ENCODE results near the gene TNKS1BP1. TPM values are rescaled to one million over a fixed set of nuclear protein-coding genes. Genes with fewer than 3 reads are reported as not detected.

TNKS1BP1 gene
- total and polyA plus RNA-seq, 2 of the 8 experiments (the other 6 are each of a cell fraction or from before 2014, with no cell fraction given): 50.0 to 122 TPM

DNA sequence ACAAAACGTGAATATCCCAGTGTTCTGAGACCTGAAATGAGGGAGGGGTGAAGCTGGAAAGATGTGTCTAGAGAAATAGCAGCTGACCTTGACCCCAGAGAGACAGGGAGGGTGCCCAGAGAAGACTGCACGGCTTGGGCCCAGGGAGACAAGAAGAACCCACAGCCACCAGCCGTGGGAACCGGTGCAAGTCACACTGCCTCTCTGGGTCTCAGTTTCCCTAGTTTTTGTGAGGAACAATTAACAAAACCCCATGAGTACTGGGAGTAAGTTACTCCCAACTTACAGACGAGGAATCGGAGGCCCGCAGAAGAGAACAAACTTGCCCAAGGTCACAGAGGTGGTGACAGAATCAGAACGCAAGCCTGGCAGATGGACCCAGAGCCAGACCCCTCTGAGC lies 19.2 kb downstream of the TNKS1BP1 start (continued):
- TF ChIP-seq, protein P1, sequence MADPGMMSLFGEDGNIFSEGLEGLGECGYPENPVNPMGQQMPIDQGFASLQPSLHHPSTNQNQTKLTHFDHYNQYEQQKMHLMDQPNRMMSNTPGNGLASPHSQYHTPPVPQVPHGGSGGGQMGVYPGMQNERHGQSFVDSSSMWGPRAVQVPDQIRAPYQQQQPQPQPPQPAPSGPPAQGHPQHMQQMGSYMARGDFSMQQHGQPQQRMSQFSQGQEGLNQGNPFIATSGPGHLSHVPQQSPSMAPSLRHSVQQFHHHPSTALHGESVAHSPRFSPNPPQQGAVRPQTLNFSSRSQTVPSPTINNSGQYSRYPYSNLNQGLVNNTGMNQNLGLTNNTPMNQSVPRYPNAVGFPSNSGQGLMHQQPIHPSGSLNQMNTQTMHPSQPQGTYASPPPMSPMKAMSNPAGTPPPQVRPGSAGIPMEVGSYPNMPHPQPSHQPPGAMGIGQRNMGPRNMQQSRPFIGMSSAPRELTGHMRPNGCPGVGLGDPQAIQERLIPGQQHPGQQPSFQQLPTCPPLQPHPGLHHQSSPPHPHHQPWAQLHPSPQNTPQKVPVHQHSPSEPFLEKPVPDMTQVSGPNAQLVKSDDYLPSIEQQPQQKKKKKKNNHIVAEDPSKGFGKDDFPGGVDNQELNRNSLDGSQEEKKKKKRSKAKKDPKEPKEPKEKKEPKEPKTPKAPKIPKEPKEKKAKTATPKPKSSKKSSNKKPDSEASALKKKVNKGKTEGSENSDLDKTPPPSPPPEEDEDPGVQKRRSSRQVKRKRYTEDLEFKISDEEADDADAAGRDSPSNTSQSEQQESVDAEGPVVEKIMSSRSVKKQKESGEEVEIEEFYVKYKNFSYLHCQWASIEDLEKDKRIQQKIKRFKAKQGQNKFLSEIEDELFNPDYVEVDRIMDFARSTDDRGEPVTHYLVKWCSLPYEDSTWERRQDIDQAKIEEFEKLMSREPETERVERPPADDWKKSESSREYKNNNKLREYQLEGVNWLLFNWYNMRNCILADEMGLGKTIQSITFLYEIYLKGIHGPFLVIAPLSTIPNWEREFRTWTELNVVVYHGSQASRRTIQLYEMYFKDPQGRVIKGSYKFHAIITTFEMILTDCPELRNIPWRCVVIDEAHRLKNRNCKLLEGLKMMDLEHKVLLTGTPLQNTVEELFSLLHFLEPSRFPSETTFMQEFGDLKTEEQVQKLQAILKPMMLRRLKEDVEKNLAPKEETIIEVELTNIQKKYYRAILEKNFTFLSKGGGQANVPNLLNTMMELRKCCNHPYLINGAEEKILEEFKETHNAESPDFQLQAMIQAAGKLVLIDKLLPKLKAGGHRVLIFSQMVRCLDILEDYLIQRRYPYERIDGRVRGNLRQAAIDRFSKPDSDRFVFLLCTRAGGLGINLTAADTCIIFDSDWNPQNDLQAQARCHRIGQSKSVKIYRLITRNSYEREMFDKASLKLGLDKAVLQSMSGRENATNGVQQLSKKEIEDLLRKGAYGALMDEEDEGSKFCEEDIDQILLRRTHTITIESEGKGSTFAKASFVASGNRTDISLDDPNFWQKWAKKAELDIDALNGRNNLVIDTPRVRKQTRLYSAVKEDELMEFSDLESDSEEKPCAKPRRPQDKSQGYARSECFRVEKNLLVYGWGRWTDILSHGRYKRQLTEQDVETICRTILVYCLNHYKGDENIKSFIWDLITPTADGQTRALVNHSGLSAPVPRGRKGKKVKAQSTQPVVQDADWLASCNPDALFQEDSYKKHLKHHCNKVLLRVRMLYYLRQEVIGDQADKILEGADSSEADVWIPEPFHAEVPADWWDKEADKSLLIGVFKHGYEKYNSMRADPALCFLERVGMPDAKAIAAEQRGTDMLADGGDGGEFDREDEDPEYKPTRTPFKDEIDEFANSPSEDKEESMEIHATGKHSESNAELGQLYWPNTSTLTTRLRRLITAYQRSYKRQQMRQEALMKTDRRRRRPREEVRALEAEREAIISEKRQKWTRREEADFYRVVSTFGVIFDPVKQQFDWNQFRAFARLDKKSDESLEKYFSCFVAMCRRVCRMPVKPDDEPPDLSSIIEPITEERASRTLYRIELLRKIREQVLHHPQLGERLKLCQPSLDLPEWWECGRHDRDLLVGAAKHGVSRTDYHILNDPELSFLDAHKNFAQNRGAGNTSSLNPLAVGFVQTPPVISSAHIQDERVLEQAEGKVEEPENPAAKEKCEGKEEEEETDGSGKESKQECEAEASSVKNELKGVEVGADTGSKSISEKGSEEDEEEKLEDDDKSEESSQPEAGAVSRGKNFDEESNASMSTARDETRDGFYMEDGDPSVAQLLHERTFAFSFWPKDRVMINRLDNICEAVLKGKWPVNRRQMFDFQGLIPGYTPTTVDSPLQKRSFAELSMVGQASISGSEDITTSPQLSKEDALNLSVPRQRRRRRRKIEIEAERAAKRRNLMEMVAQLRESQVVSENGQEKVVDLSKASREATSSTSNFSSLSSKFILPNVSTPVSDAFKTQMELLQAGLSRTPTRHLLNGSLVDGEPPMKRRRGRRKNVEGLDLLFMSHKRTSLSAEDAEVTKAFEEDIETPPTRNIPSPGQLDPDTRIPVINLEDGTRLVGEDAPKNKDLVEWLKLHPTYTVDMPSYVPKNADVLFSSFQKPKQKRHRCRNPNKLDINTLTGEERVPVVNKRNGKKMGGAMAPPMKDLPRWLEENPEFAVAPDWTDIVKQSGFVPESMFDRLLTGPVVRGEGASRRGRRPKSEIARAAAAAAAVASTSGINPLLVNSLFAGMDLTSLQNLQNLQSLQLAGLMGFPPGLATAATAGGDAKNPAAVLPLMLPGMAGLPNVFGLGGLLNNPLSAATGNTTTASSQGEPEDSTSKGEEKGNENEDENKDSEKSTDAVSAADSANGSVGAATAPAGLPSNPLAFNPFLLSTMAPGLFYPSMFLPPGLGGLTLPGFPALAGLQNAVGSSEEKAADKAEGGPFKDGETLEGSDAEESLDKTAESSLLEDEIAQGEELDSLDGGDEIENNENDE (IDR thresholded peaks at IDR 0.05; ENCODE audit: insufficient replicate concordance, low read length): no peak
- TF ChIP-seq TAF7 (optimal IDR thresholded peaks at IDR 0.05; ENCODE audit: borderline replicate concordance, low read depth, low read length) (no peak), BCL11A (IDR thresholded peaks at IDR 0.05; ENCODE audit: low read depth in 2 of 2, low read length in 2 of 2) (no peak)
